ENCODE results near the gene GSTM3.

Gene GSTM3

GRCh38 chr1:109764561-109765482 is 24.0 kb upstream of the GSTM3 start:
- Histone ChIP-seq H3K36me3 (replicated peaks) (no peaks in the 10 kb centered on the region), H3K27me3 (replicated peaks) (no peaks in the 10 kb centered on the region), H3K4me3 (ENCODE audit: low read depth, low read length) (no peak overlapping the region), H3K27ac (no peak overlapping the region)
- no peak for TF ChIP-seq CTCF (IDR thresholded peaks at IDR 0.05; ENCODE audit: low read depth, low read length, missing control alignments)
- no peak for DNase-seq
- in situ Hi-C loops (cut with HindIII; ENCODE audit: low pct_ligation_motif_present, low sequenced_read_pairs), result loop anchor here (10.0 kb wide), 1 partner anchor 110 kb away; the partner anchor contains the start of gene GSTM4

DNA sequence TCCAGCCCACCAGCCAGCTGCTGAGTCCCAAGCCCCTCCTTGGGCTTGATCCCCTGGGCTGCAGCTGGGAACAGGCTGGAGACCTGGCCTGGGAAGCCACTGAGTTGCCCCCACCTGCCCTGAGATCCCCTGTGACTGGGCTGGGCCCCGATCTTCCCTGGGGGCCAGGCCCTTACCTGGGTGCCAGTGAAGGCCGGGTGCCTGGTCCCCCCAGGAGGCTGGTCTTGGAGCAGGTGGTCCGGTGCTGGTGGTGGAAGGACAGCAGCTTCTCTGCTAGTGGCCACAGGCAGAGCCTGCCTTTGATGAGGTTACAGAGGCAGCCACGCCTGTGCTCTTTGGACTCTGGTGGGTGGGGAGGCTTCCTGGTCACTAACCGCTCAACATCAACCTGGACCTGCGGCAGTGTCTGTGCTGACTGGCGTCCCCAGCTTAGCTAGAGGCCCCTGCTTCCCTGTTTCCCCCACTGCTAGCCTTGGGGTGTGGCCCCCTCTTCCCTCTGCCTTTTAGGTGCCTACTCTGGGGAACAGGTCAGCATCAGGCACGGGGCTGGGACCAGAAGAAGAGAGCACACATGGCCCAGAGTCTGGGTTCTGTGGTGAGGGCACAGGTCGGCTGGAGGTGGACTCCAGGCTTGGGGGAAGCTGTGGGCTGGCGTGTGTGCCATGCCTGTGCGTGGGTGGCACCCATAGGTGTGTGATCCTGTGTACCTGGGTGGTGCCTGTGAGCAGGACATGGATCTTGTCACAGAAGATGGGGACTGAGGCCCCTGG is 23.0 kb upstream of the GSTM3 start, which contains the start of gene EPS8L3:
Gene EPS8L3, minus strand, starts transcription at position 278 of the 770 bp plus-strand sequence. CDS start 2,174 bp downstream, outside the sequence.
- TF ChIP-seq CTCF (IDR thresholded peaks at IDR 0.05; ENCODE audit: low read depth, low read length, missing control alignments), result no peak
- no peak for DNase-seq
- H3K27me3 ChIP-seq (replicated peaks), result no peaks in the 10 kb centered on the region
- in situ Hi-C loops (cut with HindIII; ENCODE audit: low pct_ligation_motif_present, low sequenced_read_pairs), result loop anchor here (10.0 kb wide), 1 partner anchor 109 kb away; the partner anchor contains the start of gene GSTM4
- no peak within 1 kb of the TSS for H3K4me3 ChIP-seq (ENCODE audit: low read depth, low read length)
- H3K27ac ChIP-seq, result no peak within 1 kb of the TSS
- no peaks in the 10 kb centered on the region for H3K36me3 ChIP-seq (replicated peaks)

DNA sequence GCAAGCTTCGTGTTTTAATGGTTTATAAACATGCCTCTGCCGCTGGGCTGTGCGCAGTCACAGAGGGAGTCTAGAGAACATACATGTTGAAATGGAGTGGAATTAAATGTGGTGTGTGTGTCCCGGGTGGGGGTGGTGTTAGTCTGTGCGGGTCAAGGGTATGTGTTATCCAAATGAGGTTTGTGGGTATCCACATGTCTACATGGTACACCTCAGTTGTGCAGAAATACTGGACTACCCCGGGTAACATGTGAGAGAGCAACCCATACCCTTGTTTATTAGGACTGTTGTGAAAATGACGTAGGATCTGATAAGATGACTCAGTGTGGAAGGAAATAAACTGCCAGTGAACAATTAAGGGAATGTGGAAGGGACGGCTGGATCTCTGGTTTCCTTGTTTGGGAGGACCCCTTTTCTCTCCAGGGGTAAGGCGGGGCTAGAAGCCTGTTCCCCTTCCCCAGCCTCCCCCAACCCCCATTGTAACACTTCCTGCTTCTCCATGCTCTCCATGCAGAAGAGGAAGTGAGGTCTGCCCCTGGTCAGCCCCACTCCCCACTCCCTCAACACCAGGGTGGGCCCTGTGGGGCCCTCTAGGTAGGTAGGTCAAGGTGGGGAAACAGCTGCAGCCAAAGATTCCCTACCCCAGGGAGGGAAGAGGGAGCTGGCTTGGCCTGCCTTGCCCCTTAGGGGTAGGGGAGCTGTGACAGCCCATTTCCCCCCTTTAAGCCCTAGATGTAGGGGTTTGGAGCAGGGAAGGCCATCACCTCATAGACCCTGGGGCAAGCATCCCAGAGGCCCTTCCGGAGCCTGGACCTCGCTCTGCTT is 22.2 kb upstream of the GSTM3 start:
- no peak overlapping the region for H3K4me3 ChIP-seq (ENCODE audit: low read depth, low read length)
- H3K27me3 ChIP-seq (replicated peaks), result no peaks in the 10 kb centered on the region
- peak; percentile 25 for DNase-seq
- H3K27ac ChIP-seq, result no peak overlapping the region
- in situ Hi-C loops (cut with HindIII; ENCODE audit: low pct_ligation_motif_present, low sequenced_read_pairs), result loop anchor here (10.0 kb wide), 1 partner anchor 108 kb away; the partner anchor contains the start of gene GSTM4
- TF ChIP-seq CTCF (IDR thresholded peaks at IDR 0.05; ENCODE audit: low read depth, low read length, missing control alignments), result no peak
- H3K36me3 ChIP-seq (replicated peaks), result no peaks in the 10 kb centered on the region

DNA sequence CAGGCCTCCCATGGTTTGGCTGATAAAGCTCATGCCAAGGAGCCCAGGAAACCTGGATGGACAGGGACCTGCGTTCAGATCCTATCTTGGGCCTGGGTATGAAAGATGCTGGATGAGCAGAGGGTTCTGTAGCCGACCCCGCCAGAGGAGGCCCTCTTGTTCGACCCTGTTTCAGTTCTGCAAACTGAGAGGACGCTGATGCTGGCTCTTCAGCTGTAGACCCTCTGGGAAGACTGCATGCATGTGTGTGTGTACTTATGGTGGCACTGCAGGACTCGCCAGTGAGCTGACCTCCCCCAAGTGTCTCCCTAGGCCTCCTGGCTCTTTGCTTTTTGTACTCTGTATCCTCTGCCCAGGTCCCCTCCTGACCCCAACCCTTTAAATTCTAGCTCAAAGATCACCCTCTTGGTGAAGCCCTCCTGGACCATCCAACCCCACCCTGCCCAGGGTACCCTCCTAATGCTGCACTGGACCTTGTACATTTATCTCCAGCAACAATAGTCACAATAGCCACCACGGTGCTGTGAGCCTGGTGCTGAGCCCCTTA is 21.3 kb upstream of the GSTM3 start:
- Histone ChIP-seq H3K36me3 (replicated peaks) (no peaks in the 10 kb centered on the region), H3K27ac (no peak overlapping the region), H3K27me3 (replicated peaks) (no peaks in the 10 kb centered on the region), H3K4me3 (ENCODE audit: low read depth, low read length) (no peak overlapping the region)
- in situ Hi-C loops (cut with HindIII; ENCODE audit: low pct_ligation_motif_present, low sequenced_read_pairs), result loop anchor here (10.0 kb wide), 1 partner anchor 107 kb away; the partner anchor contains the start of gene GSTM4
- DNase-seq, result no peak
- no peak for TF ChIP-seq CTCF (IDR thresholded peaks at IDR 0.05; ENCODE audit: low read depth, low read length, missing control alignments)

All from brain microvascular endothelial cell (primary cell).